Activated CD4-positive, alpha-beta T cell treated with anti-CD3 and anti-CD28 coated beads, Interleukin-2, amount 50 U/mL, for 16 hours (primary cell): Measurements from ENCODE around the gene BST2.
"Not testable (repeated sequence)": the region's sequence is repeated elsewhere in the genome, so short reads cannot be mapped to it uniquely, and the experiment has no call there.

Experiments
- DNase-seq: peaks from one replicate; pipeline ENCODE4 v3.0.0-alpha.2; 2020

The BST2 gene

GRCh38 chr19:17385878-17386611 is 19.4 kb downstream of the BST2 start:
- DNase-seq = peak; percentile 62

GRCh38 chr19:17380426-17381138 is 24.8 kb downstream of the BST2 start:
- no peak for DNase-seq

GRCh38 chr19:17379221-17379631 is 26.2 kb downstream of the BST2 start:
- no peak for DNase-seq

GRCh38 chr19:17378271-17378670 is 27.2 kb downstream of the BST2 start:
- no peak for DNase-seq

GRCh38 chr19:17376935-17377600 is 28.4 kb downstream of the BST2 start, which contains the start of gene PLVAP:
TSS of gene PLVAP (minus strand) at chr19:17377342. CDS start at chr19:17377288, 54 bp downstream.
- DNase-seq = no peak

- no peak for DNase-seq
These were observed 35.3 kb downstream of the BST2 start for GRCh38 chr19:17370026-17370587.

- no peak for DNase-seq
These were observed 40.1 kb downstream of the BST2 start for GRCh38 chr19:17365361-17365760.

GRCh38 chr19:17363852-17364605 is 41.4 kb downstream of the BST2 start:
- not testable (repeated sequence) for DNase-seq

- no peak for DNase-seq
These were observed 45.3 kb downstream of the BST2 start for GRCh38 chr19:17359905-17360800.

GRCh38 chr19:17358395-17358794 is 47.0 kb downstream of the BST2 start:
- no peak for DNase-seq

- DNase-seq = no peak
These were observed 47.7 kb downstream of the BST2 start for GRCh38 chr19:17357724-17358123.

GRCh38 chr19:17357078-17357666 is 48.3 kb downstream of the BST2 start:
- DNase-seq = no peak

GRCh38 chr19:17353386-17353785 is 52.0 kb downstream of the BST2 start:
- DNase-seq = no peak
